NCI-H1417 (cell line): Measurements from ENCODE around the gene SLC40A1.

Experiments used
- DNase-seq, 3 experiments: peaks; one replicate each; lab custom pipeline; 2025; lab: John Stamatoyannopoulos, UW

The SLC40A1 gene

GRCh38 chr2:189569295-189569910 lies 11.2 kb downstream of the SLC40A1 start:
- no peak for DNase-seq

- DNase-seq: no peak
Measured at GRCh38 chr2:189566046-189566445, 14.5 kb downstream of the SLC40A1 start.

GRCh38 chr2:189561371-189562038 lies 19.1 kb downstream of the SLC40A1 start:
- no peak for DNase-seq

- no peak for DNase-seq
Measured at GRCh38 chr2:189560273-189560586, 20.4 kb downstream of the SLC40A1 start.

GRCh38 chr2:189559579-189560272 lies 20.9 kb downstream of the SLC40A1 start:
- no peak for DNase-seq

GRCh38 chr2:189558516-189559272 lies 21.9 kb downstream of the SLC40A1 start:
- no peak for DNase-seq

GRCh38 chr2:189557373-189557772 lies 23.2 kb downstream of the SLC40A1 start:
- no peak for DNase-seq

GRCh38 chr2:189556526-189556925 lies 24.1 kb downstream of the SLC40A1 start:
- no peak for DNase-seq

GRCh38 chr2:189555232-189555631 lies 25.4 kb downstream of the SLC40A1 start:
- DNase-seq: no peak

GRCh38 chr2:189553504-189554088 lies 27.0 kb downstream of the SLC40A1 start:
- no peak for DNase-seq

- DNase-seq: no peak
Measured at GRCh38 chr2:189552991-189553404, 27.6 kb downstream of the SLC40A1 start.

- no peak for DNase-seq
Measured at GRCh38 chr2:189552334-189552990, 28.1 kb downstream of the SLC40A1 start.

- no peak for DNase-seq
Measured at GRCh38 chr2:189551808-189552207, 28.8 kb downstream of the SLC40A1 start.

- no peak for DNase-seq
Measured at GRCh38 chr2:189549449-189549832, 31.1 kb downstream of the SLC40A1 start.

GRCh38 chr2:189548666-189549448 lies 31.7 kb downstream of the SLC40A1 start:
- no peak for DNase-seq

- no peak for DNase-seq
Measured at GRCh38 chr2:189545418-189545817, 35.2 kb downstream of the SLC40A1 start.

- DNase-seq: no peak
Measured at GRCh38 chr2:189544318-189545042, 36.1 kb downstream of the SLC40A1 start.

GRCh38 chr2:189543367-189543766 lies 37.2 kb downstream of the SLC40A1 start:
- no peak for DNase-seq

GRCh38 chr2:189542145-189542882 lies 38.3 kb downstream of the SLC40A1 start:
- no peak for DNase-seq

GRCh38 chr2:189541591-189541990 lies 39.0 kb downstream of the SLC40A1 start:
- DNase-seq: no peak
